GM19397 (cell line): ENCODE results near the gene CACNA2D1.

Source experiments
- ATAC-seq: cut with Tn5 transposase; IDR thresholded peaks from one replicate; pipeline ENCODE4 v1.9.1; 2021; ENCODE audit warnings: mild to moderate bottlenecking, moderate library complexity; ENCODE audit not compliant: unreplicated experiment

Gene CACNA2D1

DNA sequence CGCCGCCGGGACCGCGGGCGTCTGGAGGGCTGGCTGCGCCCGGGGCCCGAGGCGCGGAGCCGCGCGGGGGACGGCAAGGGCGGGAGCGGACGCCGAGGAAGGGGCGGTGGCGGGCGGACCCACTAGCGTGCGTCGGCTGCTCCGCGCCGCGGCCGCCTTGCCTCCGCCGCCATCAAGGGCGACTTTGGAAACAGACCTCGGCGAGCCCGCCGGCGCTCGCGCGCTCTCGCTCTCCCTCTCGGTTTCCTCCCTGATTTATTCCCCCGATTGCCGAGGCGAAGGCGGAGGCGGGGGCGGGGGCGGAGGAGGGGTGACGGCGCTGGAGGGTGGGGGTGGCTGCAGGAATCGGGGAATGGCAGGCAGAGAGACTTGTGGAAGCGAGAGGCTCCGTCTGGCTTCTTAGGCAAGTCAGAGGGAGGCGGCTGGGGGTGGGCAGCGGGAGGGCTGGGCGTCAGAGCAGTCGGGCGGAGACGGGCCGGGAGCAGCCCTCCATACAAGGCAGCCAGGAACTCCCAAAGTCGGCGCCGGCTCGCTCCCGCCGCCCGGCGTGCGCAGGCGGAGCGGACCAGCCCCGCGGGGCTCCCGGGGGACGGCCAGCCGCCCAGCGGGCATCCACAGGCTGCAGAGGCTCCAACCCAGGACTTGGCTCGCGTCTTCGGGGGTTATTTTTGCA lies at the start of gene CACNA2D1:
CACNA2D1 (minus strand) TSS at position 231 of the 673 bp plus-strand sequence.
- peak; percentile 46 for ATAC-seq

DNA sequence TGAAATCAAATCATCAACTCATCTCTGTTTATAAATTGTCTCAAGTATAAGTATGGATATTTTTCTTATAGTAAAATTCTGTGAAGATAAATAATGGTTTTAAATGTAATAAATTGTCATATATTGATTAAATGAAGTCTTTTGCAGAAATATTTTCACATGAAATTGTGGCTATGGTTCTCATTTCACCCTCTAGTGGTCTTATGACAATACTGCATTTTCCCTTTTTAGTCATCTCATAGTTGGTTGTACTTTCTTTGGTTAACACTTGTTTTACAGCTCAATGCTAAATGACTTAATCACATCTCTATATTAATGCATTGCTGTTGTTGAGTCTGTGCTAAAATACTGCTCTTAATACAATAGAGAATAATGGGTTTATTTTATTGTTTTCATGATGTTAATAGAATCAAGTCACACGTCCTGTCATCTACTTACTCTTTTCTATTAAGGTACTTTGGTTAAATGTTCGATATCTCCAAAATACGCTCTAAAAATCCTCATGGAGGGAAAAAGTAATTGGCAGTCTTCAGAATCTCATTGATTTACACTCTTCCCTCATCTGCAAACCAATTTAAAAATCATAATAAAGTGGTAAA lies 38.0 kb upstream of the CACNA2D1 start:
- no peak for ATAC-seq

DNA sequence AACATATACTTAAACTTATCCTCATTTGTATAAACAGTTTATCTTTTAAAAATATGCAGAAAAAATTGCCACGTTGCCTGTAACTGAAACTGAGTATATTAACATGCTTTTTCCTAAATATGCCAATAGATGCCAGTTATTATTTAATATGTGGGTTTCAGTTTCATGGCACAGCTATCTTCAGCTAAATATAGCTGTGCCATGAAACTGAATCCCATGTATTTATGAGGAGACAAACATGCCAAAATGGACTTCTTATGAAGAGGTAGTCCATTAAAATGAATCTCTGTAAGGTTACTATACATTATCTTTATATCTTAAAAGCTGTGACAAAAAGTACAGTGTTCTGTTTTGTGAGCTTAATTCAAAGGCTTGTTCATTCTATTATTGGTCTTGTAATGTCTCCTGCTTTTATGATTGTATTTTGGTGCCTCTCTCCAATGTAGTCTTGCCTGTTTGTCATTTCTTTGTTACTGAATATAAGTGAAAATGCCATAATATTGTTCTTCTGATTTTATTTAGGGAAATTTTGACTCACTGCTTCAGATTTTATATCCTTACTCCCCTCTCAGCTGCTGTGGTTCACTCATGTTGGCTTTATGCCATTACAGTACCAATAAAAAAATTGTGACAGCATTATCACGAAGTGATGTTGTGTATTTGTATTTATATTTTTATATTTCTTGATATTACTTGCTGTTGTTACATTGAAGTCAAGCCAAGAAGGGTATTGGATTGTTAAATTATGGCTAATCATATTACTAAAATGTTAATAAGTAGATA lies 34.3 kb upstream of the CACNA2D1 start:
- no peak for ATAC-seq

DNA sequence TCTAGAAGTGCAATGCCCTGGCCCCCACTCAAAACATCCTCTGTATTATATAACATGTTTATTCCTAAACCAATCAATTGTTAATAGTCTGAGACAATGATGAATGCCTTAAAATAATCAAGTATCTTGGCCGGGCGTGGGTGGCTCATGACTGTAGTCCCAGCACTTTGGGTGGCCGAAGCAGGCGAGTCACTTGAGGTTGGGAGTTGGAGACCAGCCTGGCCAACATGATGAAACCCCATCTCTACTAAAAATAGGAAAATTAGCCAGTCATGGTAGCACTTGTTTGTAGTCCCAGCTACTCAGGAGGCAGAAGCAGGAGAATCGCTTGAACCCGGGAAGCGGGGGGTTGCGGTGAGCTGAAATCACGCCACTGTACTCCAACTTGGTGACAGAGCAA lies 29.4 kb upstream of the CACNA2D1 start:
- no peak for ATAC-seq

DNA sequence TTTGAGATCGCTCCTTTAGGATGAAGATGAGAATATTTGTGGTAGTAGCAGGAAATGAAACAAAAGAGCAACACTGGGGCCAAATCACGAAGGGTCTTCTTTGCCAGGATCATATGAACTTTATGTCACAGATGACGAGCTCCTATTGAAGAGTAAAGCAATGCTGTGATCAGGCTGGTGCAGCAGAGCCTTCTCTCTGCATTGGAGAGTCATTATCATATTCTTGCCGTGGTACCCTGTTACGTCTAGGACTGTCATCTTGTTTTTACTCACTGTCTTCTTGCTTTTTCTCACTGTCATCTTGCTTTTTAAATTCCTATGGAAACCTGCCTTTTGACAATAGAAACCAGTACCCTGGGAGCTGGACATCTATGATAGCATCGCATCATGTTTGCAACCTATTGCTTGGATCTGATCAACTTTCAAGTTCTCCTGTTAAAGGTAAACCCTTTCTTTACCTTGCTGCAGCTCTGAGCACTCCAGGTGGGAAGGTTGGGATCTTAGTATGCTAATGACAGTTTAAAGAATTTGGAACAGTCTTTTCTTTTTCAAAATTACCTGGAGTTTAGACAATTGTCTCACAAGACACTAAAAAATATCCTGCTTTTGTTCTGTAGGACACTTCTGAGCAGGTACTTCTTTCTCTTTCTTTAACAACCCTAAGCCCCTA lies 27.9 kb upstream of the CACNA2D1 start:
- ATAC-seq: no peak

DNA sequence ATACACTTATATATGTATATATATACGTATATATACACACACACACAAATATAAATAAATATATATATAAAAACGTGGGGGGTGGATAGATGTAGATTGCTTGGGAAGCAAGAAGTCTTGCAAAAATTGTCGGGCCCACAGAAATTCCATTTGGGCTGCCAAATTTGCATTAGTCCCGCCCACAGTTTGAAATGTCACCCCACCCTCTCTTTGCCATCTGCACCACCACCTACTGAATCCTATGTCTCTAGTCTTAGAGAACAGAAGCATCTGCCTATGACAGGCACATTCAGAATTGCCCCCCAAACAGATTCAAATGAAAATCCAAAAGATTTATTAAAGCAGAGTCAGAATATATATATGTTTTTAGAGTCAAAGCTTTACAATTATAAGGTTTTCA lies 25.6 kb upstream of the CACNA2D1 start:
- no peak for ATAC-seq

DNA sequence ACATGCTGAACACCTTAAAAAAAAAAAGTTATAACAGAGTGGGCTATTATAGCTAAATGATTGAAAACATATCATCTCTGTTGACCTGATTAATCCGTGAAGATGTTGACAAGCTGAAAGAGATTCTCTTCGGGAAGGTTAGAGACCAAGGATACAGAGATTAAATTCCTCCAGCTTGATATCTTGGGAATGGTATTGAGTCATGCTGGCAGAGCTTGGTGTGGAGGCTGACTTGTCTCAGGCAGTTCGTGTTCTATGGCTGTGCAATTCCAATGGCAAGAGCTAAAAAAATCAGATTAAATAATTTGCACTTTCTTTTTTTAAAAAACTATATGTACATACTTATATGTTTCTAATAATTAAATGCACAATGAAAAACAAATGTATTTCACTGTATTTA lies 24.9 kb upstream of the CACNA2D1 start:
- no peak for ATAC-seq

DNA sequence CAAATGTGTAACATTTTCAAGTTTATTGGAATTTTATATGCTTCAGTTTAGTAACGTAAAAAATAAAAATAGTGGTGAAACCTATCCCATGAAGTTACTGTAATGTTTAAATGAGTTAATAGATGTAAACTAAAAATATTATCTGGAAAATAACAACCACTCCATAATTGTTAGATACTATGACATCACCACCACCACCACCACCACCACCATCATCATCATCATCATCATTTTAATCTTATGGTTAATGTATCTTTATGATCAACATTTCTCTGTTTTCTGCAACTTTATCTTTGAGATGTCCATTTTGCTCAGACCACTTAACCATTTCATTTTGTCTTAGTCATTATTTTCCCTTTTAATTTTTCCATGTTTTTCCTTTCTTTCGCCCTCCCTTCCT lies 23.4 kb upstream of the CACNA2D1 start:
- no peak for ATAC-seq

DNA sequence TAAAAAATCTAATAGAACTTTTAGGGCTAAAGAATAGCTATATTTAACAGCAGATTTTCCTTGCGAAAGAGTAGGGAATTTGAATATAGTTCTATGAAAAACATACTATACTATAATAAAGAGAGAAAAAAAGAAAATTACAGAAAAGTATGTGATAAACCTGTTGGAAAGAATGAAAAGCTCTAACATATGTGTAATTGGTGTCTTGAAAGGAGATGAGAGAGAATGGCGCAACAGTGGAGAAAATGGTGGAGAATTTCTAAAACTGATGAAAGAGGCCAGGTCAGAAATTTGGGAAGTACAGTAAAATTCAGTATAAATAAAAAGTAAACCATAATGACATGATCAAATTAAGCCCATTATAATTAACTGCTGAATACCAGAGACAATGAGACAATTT lies 20.8 kb upstream of the CACNA2D1 start:
- no peak for ATAC-seq

DNA sequence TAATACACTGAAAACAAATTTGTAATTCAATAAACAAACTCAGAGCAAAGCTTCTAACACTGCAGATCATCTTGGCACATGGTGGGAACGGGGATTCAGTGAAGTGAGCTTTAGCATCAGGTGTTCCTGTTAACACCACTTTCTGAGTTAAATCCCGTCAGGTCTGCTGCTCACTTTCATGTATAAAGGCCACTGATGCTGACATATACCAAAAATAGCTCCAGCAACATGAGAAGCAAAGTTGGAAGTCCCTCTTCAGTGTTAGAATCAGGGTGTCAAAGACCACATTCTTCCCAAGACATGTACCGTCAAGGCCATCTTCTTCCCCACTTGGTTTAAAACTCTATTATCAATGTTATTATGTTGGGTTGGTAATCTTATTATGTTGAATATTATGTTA lies 11.7 kb upstream of the CACNA2D1 start:
- ATAC-seq: no peak

DNA sequence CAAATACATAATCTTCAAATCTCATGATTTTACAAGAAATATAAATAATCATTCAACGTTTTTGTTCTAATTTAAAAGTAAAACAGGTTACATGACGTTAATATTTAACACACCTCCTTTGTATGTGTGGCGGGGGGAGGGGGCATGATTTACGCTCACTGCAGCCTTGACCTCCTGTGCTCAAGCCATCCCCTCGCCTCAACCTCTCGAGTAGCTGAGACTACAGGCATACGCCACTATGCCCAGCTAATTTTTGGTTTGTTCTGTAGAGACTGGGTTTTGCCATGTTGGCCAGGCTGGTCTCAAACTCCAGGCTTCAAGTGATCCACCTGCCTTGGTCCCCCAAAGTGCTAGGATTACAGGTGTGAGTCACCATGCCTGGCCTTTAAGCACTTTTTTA lies 7.2 kb upstream of the CACNA2D1 start:
- no peak for ATAC-seq

DNA sequence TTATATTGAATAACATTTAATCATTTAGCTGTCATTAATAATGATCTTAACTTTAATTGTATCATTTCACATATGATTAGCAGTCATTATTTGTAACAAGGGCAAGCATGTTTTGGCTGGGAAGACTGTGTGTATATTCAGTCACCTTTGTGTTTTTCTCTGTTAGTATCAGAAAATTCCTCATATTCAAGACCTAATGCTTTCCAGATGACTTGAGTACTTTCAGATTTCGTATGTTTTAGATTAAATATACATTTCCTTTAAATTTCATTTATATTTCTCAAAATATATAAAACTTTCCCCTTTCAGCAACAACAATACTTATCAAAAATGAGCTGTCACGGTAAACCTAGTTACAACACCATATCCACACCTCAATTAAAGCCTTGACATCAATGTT lies 6.3 kb upstream of the CACNA2D1 start:
- no peak for ATAC-seq

DNA sequence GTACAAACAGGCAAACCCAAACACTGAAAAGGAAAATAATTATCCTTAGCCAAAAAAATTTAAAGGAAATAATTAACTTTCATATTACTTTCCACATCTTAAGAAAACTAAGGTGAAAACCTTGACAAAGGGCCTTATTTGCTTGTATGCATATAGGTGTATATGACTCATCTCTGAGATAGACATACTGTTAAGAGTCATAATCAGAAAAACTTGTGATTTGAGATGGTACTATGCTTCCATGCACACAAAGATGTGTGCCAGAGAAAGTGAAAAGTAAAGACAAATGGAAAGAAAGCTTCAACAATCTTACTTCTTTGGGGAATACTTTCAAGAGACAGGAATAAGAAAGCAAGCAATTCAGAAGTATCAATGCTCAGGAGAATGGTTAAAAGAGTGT lies 3.3 kb upstream of the CACNA2D1 start:
- ATAC-seq: no peak

DNA sequence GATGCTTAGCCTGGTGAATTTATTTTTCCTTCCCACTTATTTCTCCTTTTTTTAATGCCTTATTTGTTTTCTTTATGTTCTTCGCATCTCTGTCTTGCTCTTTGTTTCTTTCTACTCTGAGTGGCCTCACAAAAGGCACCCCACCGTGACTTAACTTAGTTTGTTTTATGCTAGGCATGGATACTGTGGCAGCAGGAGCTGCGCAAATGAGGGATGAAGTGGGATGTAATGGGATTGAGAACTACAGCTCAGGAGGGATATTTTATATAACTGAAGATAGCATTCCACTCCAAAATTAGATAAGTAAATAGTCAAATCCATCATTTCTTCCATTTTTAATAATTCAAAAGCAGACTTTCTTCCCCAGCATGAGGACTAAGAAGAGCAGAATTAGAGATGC lies 1.7 kb upstream of the CACNA2D1 start:
- no peak for ATAC-seq

DNA sequence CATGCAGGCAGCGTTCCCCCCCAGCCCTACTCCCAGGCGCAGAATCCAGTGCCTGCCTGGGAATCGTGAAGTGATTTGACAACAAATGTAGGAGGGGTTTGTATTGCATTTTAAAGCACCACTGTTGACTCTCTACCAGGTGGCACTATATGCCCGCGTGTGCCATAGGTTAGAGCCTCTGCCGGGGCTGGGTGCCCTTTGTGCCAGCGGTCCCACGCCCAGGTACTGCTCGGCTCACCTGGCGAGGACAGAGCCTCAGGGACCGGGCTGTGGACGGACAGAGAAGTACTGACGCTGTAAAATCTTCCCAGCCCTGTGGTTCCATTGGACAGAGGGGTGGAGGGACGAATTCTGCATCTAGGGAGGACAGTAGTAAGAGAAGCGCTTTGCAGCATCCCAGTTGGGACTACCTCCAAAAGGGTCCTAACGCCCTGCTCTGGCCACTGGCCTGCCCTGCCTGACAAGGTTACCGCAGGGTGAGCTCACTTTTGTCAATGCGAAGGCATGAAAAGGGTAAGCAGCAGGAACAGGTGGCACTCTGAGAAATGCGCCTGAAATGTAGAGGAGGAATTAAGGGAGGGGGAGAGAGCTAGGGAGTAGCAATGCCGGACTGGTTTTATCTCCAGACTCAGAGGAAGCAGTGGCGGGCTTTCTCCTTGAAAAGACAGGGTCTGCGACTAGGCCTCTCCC lies 788 bp upstream of the CACNA2D1 start:
- no peak for ATAC-seq

DNA sequence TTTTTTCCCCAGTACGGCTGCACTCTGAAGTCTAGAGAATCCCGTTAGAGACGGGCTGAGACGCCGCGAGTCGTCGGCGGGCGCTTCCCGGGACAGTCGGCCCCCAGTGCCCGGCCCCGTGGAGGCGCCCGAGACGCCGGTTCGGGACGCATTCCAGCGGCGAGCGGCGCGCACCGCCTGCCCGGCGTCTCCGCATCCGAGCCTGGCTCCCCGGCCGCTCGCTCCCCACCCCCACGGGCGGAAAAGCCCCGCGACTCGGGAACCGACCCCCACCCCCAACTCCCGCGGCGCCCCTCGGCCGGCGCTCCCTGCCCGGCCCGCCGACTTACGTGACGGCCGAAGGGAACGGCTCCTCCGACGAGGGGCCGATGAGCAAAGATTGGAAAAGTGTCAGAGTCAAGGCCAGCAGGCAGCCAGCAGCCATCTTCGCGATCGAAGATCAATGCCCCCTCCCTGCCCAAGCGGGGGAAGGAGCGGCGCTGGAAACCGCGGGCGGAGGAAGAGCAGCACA lies 486 bp downstream of the CACNA2D1 start:
- peak; percentile 26 for ATAC-seq

DNA sequence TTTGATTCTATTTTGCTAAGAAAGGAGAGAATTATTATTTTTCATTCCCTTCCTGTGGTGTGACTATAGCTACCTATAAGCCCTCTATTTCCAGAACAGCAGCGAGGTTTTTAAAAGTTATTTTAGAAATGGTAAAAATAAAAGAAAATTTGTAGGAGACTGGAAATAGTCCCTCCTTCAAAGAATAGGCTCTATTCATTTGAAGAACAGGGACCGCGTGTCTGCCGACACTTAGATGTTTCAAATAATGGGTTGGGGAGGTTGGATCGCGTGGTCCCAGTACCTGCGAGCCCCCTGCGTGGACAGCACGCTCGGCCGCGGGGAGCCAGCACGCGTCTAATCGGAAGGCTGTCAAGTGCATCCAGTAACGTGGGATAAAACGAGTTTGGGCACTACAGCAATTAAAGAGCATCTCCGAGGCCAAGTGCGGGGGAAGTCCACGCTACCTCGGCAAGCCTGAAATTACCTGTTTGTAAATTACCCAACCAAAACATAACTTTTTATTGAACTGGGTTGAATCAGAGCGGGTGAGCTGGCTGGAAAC lies 1.0 kb downstream of the CACNA2D1 start:
- ATAC-seq: peak; percentile 23

DNA sequence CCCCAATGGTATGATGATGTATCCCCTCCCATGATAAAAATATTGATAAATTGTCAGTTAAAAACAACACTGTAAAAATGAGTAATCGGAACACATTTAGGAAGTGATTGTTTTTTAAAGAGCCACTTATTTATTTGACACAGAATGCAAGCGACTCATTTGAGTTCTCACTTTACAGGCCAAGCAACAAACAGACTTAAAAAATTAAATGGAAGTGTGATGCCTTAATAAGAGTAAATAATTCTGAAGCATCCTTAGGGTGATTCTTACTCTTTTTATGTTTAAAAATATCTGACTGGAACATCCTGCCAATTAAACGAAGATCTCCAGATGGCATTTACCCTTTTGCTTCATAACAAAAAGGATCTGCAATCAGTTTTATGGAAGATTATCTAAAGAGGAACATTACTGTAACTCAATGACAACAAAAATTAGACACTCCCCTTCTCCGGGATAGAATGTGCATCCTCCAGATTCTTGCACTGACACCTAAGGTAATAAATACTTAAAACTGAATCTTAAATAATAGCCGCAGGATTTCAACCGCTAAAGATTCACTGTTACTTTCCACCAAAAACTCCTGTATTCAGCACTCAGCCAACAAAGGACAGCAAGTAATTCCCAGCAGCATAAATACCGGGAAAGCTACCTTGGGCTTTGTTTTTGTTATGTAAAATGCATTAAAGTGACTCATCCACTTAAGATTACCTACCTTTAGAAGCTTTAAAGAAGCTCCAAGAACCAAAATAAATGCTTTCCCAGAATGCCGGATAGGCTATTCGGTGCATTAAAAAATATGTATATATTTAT lies 1.7 kb downstream of the CACNA2D1 start:
- no peak for ATAC-seq

DNA sequence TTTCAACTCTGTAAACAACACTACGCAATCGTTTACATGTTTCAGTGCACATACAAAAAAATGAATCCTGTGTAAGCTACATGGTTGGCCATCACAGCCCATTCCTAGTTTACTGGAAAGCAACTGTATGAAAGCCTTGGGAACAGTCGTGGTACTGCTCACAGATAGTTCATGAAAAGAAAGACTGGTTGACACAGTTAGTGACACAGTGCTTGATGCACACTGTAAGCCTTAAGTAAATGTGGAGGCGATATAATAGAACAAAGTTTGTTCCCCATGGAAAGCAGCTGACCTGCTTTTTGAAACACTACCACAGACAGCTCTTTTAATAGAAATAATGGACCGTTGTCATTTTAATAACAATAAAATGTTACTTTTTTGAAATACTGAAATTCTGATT lies 5.1 kb downstream of the CACNA2D1 start:
- no peak for ATAC-seq

DNA sequence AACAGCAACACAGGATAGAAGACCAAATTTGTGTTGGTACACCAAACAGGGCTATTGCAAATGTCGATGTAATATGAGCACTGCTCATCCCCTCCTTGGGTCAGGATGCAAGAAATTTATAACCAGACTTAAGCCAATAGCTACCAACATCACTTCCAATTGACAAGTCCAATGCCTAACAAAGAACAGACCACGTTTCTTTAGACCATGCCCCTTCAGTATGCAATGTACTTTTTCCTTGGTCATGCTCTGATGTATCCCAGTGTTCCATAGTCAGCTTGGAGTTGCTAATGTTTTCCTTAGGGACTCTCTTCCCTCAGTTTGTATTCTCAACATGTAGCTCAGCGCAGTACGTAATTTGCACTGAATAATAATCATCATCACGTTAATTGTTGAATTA lies 7.8 kb downstream of the CACNA2D1 start:
- no peak for ATAC-seq
